Endothelial cell of umbilical vein (primary cell): Measurements from ENCODE around the gene SLC26A6.

ENCODE experiments used
- POLR2A ChIP-seq: IDR thresholded peaks from 2 replicates; pipeline ENCODE4 v1.6.1; 2012; ENCODE audit warnings: low read depth, mild to moderate bottlenecking, control low read depth, low read length
- POLR2AphosphoS5 ChIP-seq: IDR thresholded peaks from 2 replicates; pipeline ENCODE4 v1.6.1; 2012; ENCODE audit warnings: low read depth, mild to moderate bottlenecking, control low read depth, low read length, moderate library complexity; ENCODE audit not compliant: insufficient read depth
- TF ChIP-seq, protein P1 (sequence below), 2 donors: IDR thresholded peaks; 1 replicate in 1 of 2; 2 replicates in 1 of 2; pipeline ENCODE4 v1.5.1; 2011; ENCODE audit warnings: low read length in 2 of 2, mild to moderate bottlenecking in 2 of 2, moderate library complexity in 2 of 2, control low read depth in 1 of 2, inconsistent platforms in 1 of 2, low read depth in 1 of 2; ENCODE audit not compliant: insufficient read depth in 1 of 2; ENCODE audit errors: extremely low read depth in 1 of 2
- TF ChIP-seq, protein P2 (sequence below): IDR thresholded peaks from 2 replicates; pipeline ENCODE4 v1.6.1; 2011; ENCODE audit not compliant: insufficient read depth, insufficient read length

- TF ChIP-seq, protein P1, sequence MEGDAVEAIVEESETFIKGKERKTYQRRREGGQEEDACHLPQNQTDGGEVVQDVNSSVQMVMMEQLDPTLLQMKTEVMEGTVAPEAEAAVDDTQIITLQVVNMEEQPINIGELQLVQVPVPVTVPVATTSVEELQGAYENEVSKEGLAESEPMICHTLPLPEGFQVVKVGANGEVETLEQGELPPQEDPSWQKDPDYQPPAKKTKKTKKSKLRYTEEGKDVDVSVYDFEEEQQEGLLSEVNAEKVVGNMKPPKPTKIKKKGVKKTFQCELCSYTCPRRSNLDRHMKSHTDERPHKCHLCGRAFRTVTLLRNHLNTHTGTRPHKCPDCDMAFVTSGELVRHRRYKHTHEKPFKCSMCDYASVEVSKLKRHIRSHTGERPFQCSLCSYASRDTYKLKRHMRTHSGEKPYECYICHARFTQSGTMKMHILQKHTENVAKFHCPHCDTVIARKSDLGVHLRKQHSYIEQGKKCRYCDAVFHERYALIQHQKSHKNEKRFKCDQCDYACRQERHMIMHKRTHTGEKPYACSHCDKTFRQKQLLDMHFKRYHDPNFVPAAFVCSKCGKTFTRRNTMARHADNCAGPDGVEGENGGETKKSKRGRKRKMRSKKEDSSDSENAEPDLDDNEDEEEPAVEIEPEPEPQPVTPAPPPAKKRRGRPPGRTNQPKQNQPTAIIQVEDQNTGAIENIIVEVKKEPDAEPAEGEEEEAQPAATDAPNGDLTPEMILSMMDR (IDR thresholded peaks at IDR 0.05; ENCODE audit: extremely low read depth in 1 of 2, insufficient read depth in 1 of 2, low read depth in 1 of 2, low read length in 2 of 2), result no peak
- TF ChIP-seq POLR2A (no peak), POLR2AphosphoS5 (no peak)
- TF ChIP-seq, protein P2, sequence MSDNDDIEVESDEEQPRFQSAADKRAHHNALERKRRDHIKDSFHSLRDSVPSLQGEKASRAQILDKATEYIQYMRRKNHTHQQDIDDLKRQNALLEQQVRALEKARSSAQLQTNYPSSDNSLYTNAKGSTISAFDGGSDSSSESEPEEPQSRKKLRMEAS, result no peak
These were observed 17.7 kb downstream of the SLC26A6 start for GRCh38 chr3:48617559-48617958.
